Stomach (tissue), 4 donors: ENCODE results near the gene FIS1.

Experiments used
- CTCF ChIP-seq, 7 experiments: fragments of 450-650 bp in 4 of 7; fragments of 200-600 bp in 3 of 7; sonication (generic) in 3 of 7; IDR thresholded peaks; one replicate each; pipeline ENCODE4 v1.5.1; 2016 to 2019; ENCODE audit warnings: antibody characterized with exemption in 7 of 7, control low read depth in 2 of 7, mild to moderate bottlenecking in 1 of 7
- POLR2A ChIP-seq, 4 donors: fragments of 450-650 bp; IDR thresholded peaks; one replicate each; pipeline ENCODE4 v1.6.1; 2016; ENCODE audit warnings: antibody characterized with exemption in 4 of 4, control low read depth in 2 of 4, mild to moderate bottlenecking in 1 of 4, moderate library complexity in 1 of 4

GRCh38 chr7:101235522-101235921 is 9.4 kb downstream of the FIS1 start:
- TF ChIP-seq CTCF (IDR thresholded peaks at IDR 0.05) (no peak), POLR2A (IDR thresholded peaks at IDR 0.05) (no peak)
